CD14-positive monocyte (primary cell): ENCODE data around the gene CTNND1. TPM values are rescaled to one million over a fixed set of nuclear protein-coding genes. Genes with fewer than 3 reads are reported as not detected.

Source experiments
- DNase-seq, 3 donors: peaks; one replicate each; pipeline ENCODE4 v3.0.0-alpha.2; 2011 to 2022
- H2AFZ ChIP-seq: 2 replicates; pipeline ENCODE4 v1.6.0; 2012; ENCODE audit warnings: mild to moderate bottlenecking, low read depth, low read length, inconsistent platforms; ENCODE audit not compliant: insufficient read depth, poor library complexity, severe bottlenecking
- H3K27ac ChIP-seq, 2 donors: 1 replicate in 1 of 2; 2 replicates in 1 of 2; pipeline ENCODE4 v1.5.1; 2012 to 2013; ENCODE audit warnings: low read length in 2 of 2, control low read depth in 1 of 2, inconsistent platforms in 1 of 2, low read depth in 1 of 2, mild to moderate bottlenecking in 1 of 2
- H3K27me3 ChIP-seq, 2 donors: one replicate each; pipeline versions ENCODE4 v1.6.0 to v1.6.1; 2011 to 2013; ENCODE audit warnings: low read length in 2 of 2; ENCODE audit not compliant: control insufficient read depth in 2 of 2, insufficient read depth in 2 of 2
- H3K36me3 ChIP-seq, 2 donors: replicated peaks in 1 of 2; 1 replicate in 1 of 2; 2 replicates in 1 of 2; pipeline versions ENCODE4 v1.5.1 to v1.6.1; 2012 to 2013; ENCODE audit warnings: low read length in 2 of 2, control low read depth in 1 of 2, inconsistent platforms in 1 of 2, mild to moderate bottlenecking in 1 of 2; ENCODE audit not compliant: insufficient read depth in 2 of 2, control insufficient read depth in 1 of 2
- H3K4me1 ChIP-seq, 2 donors: 1 replicate in 1 of 2; 2 replicates in 1 of 2; pipeline versions ENCODE4 v1.5.1 to v1.6.1; 2012 to 2013; ENCODE audit warnings: low read length in 2 of 2, control low read depth in 1 of 2, inconsistent platforms in 1 of 2, mild to moderate bottlenecking in 1 of 2, moderate library complexity in 1 of 2; ENCODE audit not compliant: insufficient read depth in 2 of 2, control insufficient read depth in 1 of 2
- H3K4me2 ChIP-seq: replicated peaks from 2 replicates; pipeline ENCODE3; 2012; ENCODE audit warnings: low read length, moderate library complexity, mild to moderate bottlenecking; ENCODE audit not compliant: poor library complexity, severe bottlenecking; ENCODE audit errors: extremely low read depth
- H3K4me3 ChIP-seq, 3 experiments: fragments of 200-600 bp in 1 of 3; sonication (generic) in 1 of 3; replicated peaks in 1 of 3; 1 replicate in 2 of 3; 2 replicates in 1 of 3; pipeline ENCODE4 v1.5.1; 2011 to 2013; ENCODE audit warnings: low read length in 3 of 3, mild to moderate bottlenecking in 3 of 3, control low read depth in 2 of 3, low read depth in 2 of 3, inconsistent platforms in 1 of 3, moderate library complexity in 1 of 3
- H3K79me2 ChIP-seq: 2 replicates; pipeline ENCODE4 v1.6.0; 2012; ENCODE audit warnings: mild to moderate bottlenecking, control low read depth, inconsistent platforms, low read length, moderate library complexity; ENCODE audit not compliant: insufficient read depth
- H3K9ac ChIP-seq: 2 replicates; pipeline ENCODE4 v1.6.0; 2017; ENCODE audit warnings: low read length, mild to moderate bottlenecking; ENCODE audit not compliant: insufficient read depth, poor library complexity, severe bottlenecking
- H3K9me3 ChIP-seq, 2 donors: replicated peaks in 1 of 2; 1 replicate in 1 of 2; 2 replicates in 1 of 2; pipeline versions ENCODE4 v1.5.1 to v1.6.1; 2012 to 2013; ENCODE audit warnings: low read length in 2 of 2, control low read depth in 1 of 2; ENCODE audit not compliant: control insufficient read depth in 1 of 2, insufficient read depth in 1 of 2
- H4K20me1 ChIP-seq: 2 replicates; pipeline ENCODE4 v1.6.0; 2012; ENCODE audit warnings: mild to moderate bottlenecking, low read length, control low read depth, moderate library complexity; ENCODE audit not compliant: insufficient read depth
- H3K27ac Mint-ChIP-seq, 7 donors: one replicate each; pipeline ENCODE4 v1.8.0; 2020; ENCODE audit warnings: mild to moderate bottlenecking in 7 of 7, mixed read lengths in 7 of 7, moderate library complexity in 6 of 7, inconsistent platforms in 2 of 7
- H3K27me3 Mint-ChIP-seq, 3 donors: one replicate each; pipeline ENCODE4 v1.8.0; 2021 to 2022; ENCODE audit warnings: low read depth in 3 of 3, mild to moderate bottlenecking in 3 of 3, mixed read lengths in 3 of 3, moderate library complexity in 3 of 3, inconsistent platforms in 1 of 3
- H3K36me3 Mint-ChIP-seq, 2 donors: one replicate each; pipeline ENCODE4 v1.8.0; 2020; ENCODE audit warnings: mixed read lengths in 2 of 2, inconsistent platforms in 1 of 2, mild to moderate bottlenecking in 1 of 2
- H3K4me1 Mint-ChIP-seq: one replicate; pipeline ENCODE4 v1.8.0; 2020; ENCODE audit warnings: mild to moderate bottlenecking, mixed read lengths
- H3K4me3 Mint-ChIP-seq, 2 donors: one replicate each; pipeline ENCODE4 v1.8.0; 2020; ENCODE audit warnings: mild to moderate bottlenecking in 2 of 2, mixed read lengths in 2 of 2, moderate library complexity in 1 of 2
- H3K9me3 Mint-ChIP-seq, 7 donors: one replicate each; pipeline ENCODE4 v1.8.0; 2020 to 2022; ENCODE audit warnings: mixed read lengths in 7 of 7, mild to moderate bottlenecking in 6 of 7, moderate library complexity in 6 of 7, inconsistent platforms in 2 of 7
- CTCF ChIP-seq: fragments of 200-600 bp; IDR thresholded peaks from one replicate; pipeline ENCODE4 v1.8.0; 2022; ENCODE audit warnings: antibody characterized with exemption, mild to moderate bottlenecking
- WGBS: methylation state at CpG from one replicate; pipeline ENCODE4 v1.1.5; 2013; ENCODE audit warnings: missing lambda C conversion rate; ENCODE audit not compliant: insufficient coverage; 5-methylcytosine and 5-hydroxymethylcytosine counted together
- intact Hi-C, 2 donors: fragments of 100-400 bp; cut with micrococcal nuclease; formaldehyde crosslinking; loops; one replicate each; pipeline versions ENCODE4 v1.15.0 to v1.15.1; 2023
- polyA plus RNA-seq, 3 donors: library from polyadenylated mRNA; depleted of rRNA in 1 of 3; unstranded in 2 of 3; stranded (reverse) in 1 of 3; fragments of 300-500 nt in 2 of 3; fragments of >200 nt in 1 of 3; fragmentation: Illumina TruSeq in 2 of 3; gene quantifications; 1 replicate in 2 of 3; 2 replicates in 1 of 3; pipeline ENCODE4 v1.2.3, GENCODE V29; 2012 to 2021

The CTNND1 gene
- polyA plus RNA-seq, 3 donors = 10.8 to 36.0 (median 13.7) TPM

GRCh38 chr11:57735619-57736298 lies 25.8 kb upstream of the CTNND1 start:
- TF ChIP-seq CTCF = no peak
- Histone ChIP-seq H3K4me3 (no peak overlapping the region), H3K9ac (no peak overlapping the region), H2AFZ (no peak overlapping the region), H3K27ac (no peak overlapping the region), H3K9me3 (no peaks in the 10 kb centered on the region), H3K79me2 (peaks cover 41% of the 10 kb centered on the region), H4K20me1 (peaks cover 26% of the 10 kb centered on the region), H3K4me2 (no peak overlapping the region), H3K36me3 (peaks cover 29 to 66% of the 10 kb centered on the region in 2 donors), H3K27me3 (no peaks in the 10 kb centered on the region), H3K4me1 (peaks cover 2 to 4% of the 10 kb centered on the region in 2 donors)
- Mint-ChIP-seq H3K27ac (peak overlapping the region in 2 of 7 donors; percentile 57 to 68), H3K4me1 (peaks cover 7% of the 10 kb centered on the region), H3K9me3 (no peaks in the 10 kb centered on the region), H3K36me3 (peaks cover 43 to 63% of the 10 kb centered on the region in 2 donors), H3K27me3 (no peaks in the 10 kb centered on the region), H3K4me3 (no peak overlapping the region)
- 100% methylated on average over 1 of the region's 3 CpGs for WGBS
- DNase-seq = no peak
- intact Hi-C loops = no loop called here

- peak; percentile 90 to 93 (median 90) for DNase-seq
- Histone ChIP-seq H3K9ac (peak within 1 kb of the TSS; percentile 91), H3K36me3 (peaks cover 51 to 78% of the 10 kb centered on the region in 2 donors), H2AFZ (peak within 1 kb of the TSS; percentile 91), H3K27me3 (no peaks in the 10 kb centered on the region), H3K79me2 (peaks cover 22% of the 10 kb centered on the region), H3K9me3 (no peaks in the 10 kb centered on the region), H4K20me1 (peaks cover 27% of the 10 kb centered on the region), H3K27ac (peak within 1 kb of the TSS; percentile 87 to 94), H3K4me2 (peak within 1 kb of the TSS; percentile 93), H3K4me3 (peak within 1 kb of the TSS; percentile 89 to 98 (median 94)), H3K4me1 (peaks cover 15 to 17% of the 10 kb centered on the region in 2 donors)
- Mint-ChIP-seq H3K4me3 (peak within 1 kb of the TSS; percentile 96 to 99), H3K27ac (peak within 1 kb of the TSS; percentile 92 to 97 (median 94)), H3K9me3 (no peaks in the 10 kb centered on the region), H3K27me3 (no peaks in the 10 kb centered on the region), H3K36me3 (peaks cover 55 to 63% of the 10 kb centered on the region in 2 donors), H3K4me1 (peaks cover 14% of the 10 kb centered on the region)
- intact Hi-C loops = loop anchor here (2.0 to 5.0 kb wide), 2 partner anchors 51 to 61 kb away; no protein-coding TSS in a partner anchor
- TF ChIP-seq CTCF = no peak
- WGBS = under 1% methylated on average over 64 of the region's 75 CpGs
Observed at GRCh38 chr11:57741132-57742086, 20.2 kb upstream of the CTNND1 start, which contains the start of gene SELENOH. Gene SELENOH (plus strand): TSS chr11:57741491. CDS start chr11:57741596, 105 bp downstream.
